ENCODE measurements around the gene SGCA. TPM values are rescaled to one million over a fixed set of nuclear protein-coding genes. Genes with fewer than 3 reads are reported as not detected.

The SGCA gene
- polyA plus RNA-seq, 1 donor from 2014 or later = 0.43 TPM

GRCh38 chr17:50187394-50187725 lies 21.6 kb downstream of the SGCA start:
- no peak overlapping the region for H3K4me3 ChIP-seq (ENCODE audit: low read length)
- no peaks in the 10 kb centered on the region for H4K20me1 ChIP-seq (ENCODE audit: insufficient read depth)

GRCh38 chr17:50187751-50188530 lies 22.1 kb downstream of the SGCA start:
- H3K27me3 ChIP-seq (ENCODE audit: insufficient read depth, low read depth, low read length) = no peaks in the 10 kb centered on the region
- no peaks in the 10 kb centered on the region for H3K9me3 ChIP-seq (ENCODE audit: low read length)
- no peaks in the 10 kb centered on the region for H3K79me2 ChIP-seq (replicated peaks; ENCODE audit: insufficient read depth, low read length)
- no peak overlapping the region for H2AFZ ChIP-seq (ENCODE audit: low read depth, low read length)
- H3K27ac ChIP-seq (ENCODE audit: low read length) = no peak overlapping the region
- no peaks in the 10 kb centered on the region for H3K36me3 ChIP-seq (ENCODE audit: insufficient read depth, low read length)
- H3K4me2 ChIP-seq (ENCODE audit: low read length) = no peak overlapping the region
- no peaks in the 10 kb centered on the region for H3F3A ChIP-seq (ENCODE audit: insufficient read depth, low read length, poor library complexity, severe bottlenecking)
- H3K9ac ChIP-seq (ENCODE audit: low read length) = no peak overlapping the region
- H3K9me2 ChIP-seq (ENCODE audit: insufficient read depth, low read length) = no peaks in the 10 kb centered on the region
- no peak overlapping the region for H3K4me3 ChIP-seq (ENCODE audit: low read length)
- H4K20me1 ChIP-seq (ENCODE audit: insufficient read depth) = no peaks in the 10 kb centered on the region
- TF ChIP-seq REST (IDR thresholded peaks at IDR 0.05; ENCODE audit: borderline replicate concordance) = no peak
- no peak for TF ChIP-seq SMC3 (conservative IDR thresholded peaks at IDR 0.05; ENCODE audit: poor library complexity)
- no peak for TF ChIP-seq CTCF (IDR thresholded peaks at IDR 0.05; ENCODE audit: poor library complexity, severe bottlenecking)
- no peak for TF ChIP-seq TAF1 (IDR thresholded peaks at IDR 0.05; ENCODE audit: low read depth)
- TF ChIP-seq POLR2AphosphoS5 (IDR thresholded peaks at IDR 0.05) = no peak
- TF ChIP-seq EP300 (conservative IDR thresholded peaks at IDR 0.05; ENCODE audit: poor library complexity, severe bottlenecking) = no peak

More at GRCh38 chr17:50187394-50187725, 21.6 kb downstream of the SGCA start:
- Histone ChIP-seq H3F3A (ENCODE audit: insufficient read depth, low read length, poor library complexity, severe bottlenecking) (no peaks in the 10 kb centered on the region), H3K9me3 (ENCODE audit: low read length) (no peaks in the 10 kb centered on the region), H3K9me2 (ENCODE audit: insufficient read depth, low read length) (no peaks in the 10 kb centered on the region), H2AFZ (ENCODE audit: low read depth, low read length) (no peak overlapping the region), H3K36me3 (ENCODE audit: insufficient read depth, low read length) (no peaks in the 10 kb centered on the region), H3K27ac (ENCODE audit: low read length) (no peak overlapping the region), H3K9ac (ENCODE audit: low read length) (no peak overlapping the region), H3K27me3 (ENCODE audit: insufficient read depth, low read depth, low read length) (no peaks in the 10 kb centered on the region), H3K4me2 (ENCODE audit: low read length) (no peak overlapping the region), H3K79me2 (replicated peaks; ENCODE audit: insufficient read depth, low read length) (no peaks in the 10 kb centered on the region)
- no peak for TF ChIP-seq RAD21 (conservative IDR thresholded peaks at IDR 0.05)
- no peak for TF ChIP-seq EP300 (conservative IDR thresholded peaks at IDR 0.05; ENCODE audit: poor library complexity, severe bottlenecking)
- no peak for TF ChIP-seq POLR2AphosphoS5 (IDR thresholded peaks at IDR 0.05)
- TF ChIP-seq TAF1 (IDR thresholded peaks at IDR 0.05; ENCODE audit: low read depth) = no peak
- no peak for TF ChIP-seq REST (IDR thresholded peaks at IDR 0.05; ENCODE audit: borderline replicate concordance)
- no peak for TF ChIP-seq EZH2 (IDR thresholded peaks at IDR 0.05; ENCODE audit: borderline replicate concordance, insufficient read depth, low read length, poor library complexity, severe bottlenecking)
- TF ChIP-seq CTCF (IDR thresholded peaks at IDR 0.05; ENCODE audit: poor library complexity, severe bottlenecking) = no peak
- TF ChIP-seq SMC3 (conservative IDR thresholded peaks at IDR 0.05; ENCODE audit: poor library complexity) = no peak
- no peak for TF ChIP-seq MXI1 (conservative IDR thresholded peaks at IDR 0.05; ENCODE audit: poor library complexity, severe bottlenecking)
